K562 (cell line): ENCODE results near the gene STXBP4. TPM values are rescaled to one million over a fixed set of nuclear protein-coding genes. Genes with fewer than 3 reads are reported as not detected.

Experiments
- ATAC-seq: fragments of 200-7000 bp; cut with Tn5 transposase; 3 replicates; pipeline ENCODE4 v1.9.1; 2020; ENCODE audit warnings: moderate library complexity
- BruUV-seq: library from RNA; stranded (reverse); fragments of 400-500 nt; replicated peaks from 2 replicates; lab custom pipeline; 2021; lab: Mats Ljungman, UMichigan
- CTCF ChIA-PET: fragments of 300-600 bp; formaldehyde crosslinking; extraction: SDS; loops from one replicate; lab custom pipeline; 2021; ENCODE audit warnings: low intra/inter-chr PET ratio; lab: Yijun Ruan, JAX
- POLR2A ChIA-PET: fragments of 300-600, 350-650 bp; sonication (Branson Sonifier 250); formaldehyde crosslinking; extraction: SDS; loops from one replicate; lab custom pipeline; 2021; ENCODE audit warnings: antibody characterized with exemption, inconsistent platforms; lab: Yijun Ruan, JAX
- DNase-seq, 4 experiments: peaks; one replicate each; pipeline versions ENCODE4 v3.0.0 to v3.0.0-alpha.2; 2011 to 2018; ENCODE audit warnings: low spot score in 3 of 4, mixed read lengths in 3 of 4; ENCODE audit errors: extremely low read depth in 1 of 4
- FAIRE-seq: peaks from 2 replicates; lab custom pipeline; 2011; peaks lifted over from hg19 to GRCh38; lab: Jason Lieb, UNC
- H2AFZ ChIP-seq: 2 replicates; pipeline ENCODE4 v1.6.0; 2011; ENCODE audit warnings: low read depth, low read length, control low read depth, inconsistent platforms
- H3K27ac ChIP-seq: fragments of 200-600 bp; 3 replicates; pipeline ENCODE4 v1.8.0; 2011; ENCODE audit warnings: low read depth, mild to moderate bottlenecking, control low read depth, inconsistent platforms, low read length, moderate library complexity, mixed read lengths; ENCODE audit errors: extremely low read depth
- H3K27me3 ChIP-seq, 2 experiments: fragments of 300-600 bp in 1 of 2; 2 replicates in 1 of 2; 3 replicates in 1 of 2; pipeline versions ENCODE4 v1.6.0 to v1.8.0; 2011; ENCODE audit warnings: inconsistent platforms in 2 of 2, low read length in 2 of 2, mild to moderate bottlenecking in 1 of 2, mixed read lengths in 1 of 2, moderate library complexity in 1 of 2; ENCODE audit not compliant: control insufficient read depth in 2 of 2, insufficient read depth in 2 of 2
- H3K36me3 ChIP-seq: fragments of 300-600 bp; 3 replicates; pipeline ENCODE4 v1.8.0; 2011; ENCODE audit warnings: mild to moderate bottlenecking, low read length, inconsistent platforms; ENCODE audit not compliant: control insufficient read depth, insufficient read depth
- H3K4me1 ChIP-seq, 2 experiments: fragments of 200-600 bp in 1 of 2; replicated peaks in 1 of 2; 2 replicates in 1 of 2; 3 replicates in 1 of 2; pipeline versions ENCODE4 v1.5.1 to v1.8.0; 2011; ENCODE audit warnings: inconsistent platforms in 2 of 2, low read length in 2 of 2, mild to moderate bottlenecking in 1 of 2, mixed read lengths in 1 of 2, moderate library complexity in 1 of 2; ENCODE audit not compliant: control insufficient read depth in 2 of 2, insufficient read depth in 2 of 2
- H3K4me2 ChIP-seq: 2 replicates; pipeline ENCODE4 v1.6.1; 2011; ENCODE audit warnings: low read length, control low read depth, inconsistent platforms, mixed read lengths; ENCODE audit not compliant: insufficient read depth
- H3K4me3 ChIP-seq: fragments of 200-600 bp; sonication (generic), shearing (Covaris generic); 2 replicates; pipeline ENCODE4 v1.5.1; 2016; ENCODE audit warnings: control low read depth, inconsistent platforms
- H3K79me2 ChIP-seq: fragments of 200-600 bp; 3 replicates; pipeline ENCODE4 v1.8.0; 2011; ENCODE audit warnings: low read length, inconsistent platforms; ENCODE audit not compliant: control insufficient read depth, insufficient read depth
- H3K9ac ChIP-seq, 2 experiments: 2 replicates each; pipeline versions ENCODE4 v1.6.0 to v1.6.1; 2011; ENCODE audit warnings: low read depth in 2 of 2, low read length in 2 of 2, control low read depth in 1 of 2, inconsistent platforms in 1 of 2, mild to moderate bottlenecking in 1 of 2, mixed read lengths in 1 of 2; ENCODE audit not compliant: insufficient read depth in 1 of 2
- H3K9me1 ChIP-seq: one replicate; pipeline ENCODE4 v1.6.0; 2011; ENCODE audit warnings: inconsistent platforms, mild to moderate bottlenecking, low read length, moderate library complexity; ENCODE audit not compliant: control insufficient read depth, insufficient read depth
- H3K9me3 ChIP-seq: replicated peaks from 2 replicates; pipeline ENCODE4 v1.5.1; 2011; ENCODE audit warnings: low read depth, low read length, inconsistent platforms; ENCODE audit not compliant: control insufficient read depth, insufficient read depth
- H4K20me1 ChIP-seq: replicated peaks from 2 replicates; pipeline ENCODE4 v1.6.1; 2011; ENCODE audit warnings: low read length, inconsistent platforms, mixed read lengths; ENCODE audit not compliant: control insufficient read depth, insufficient read depth
- BCOR ChIP-seq: fragments of 450-650 bp; IDR thresholded peaks from 2 replicates; pipeline ENCODE4 v1.6.1; 2016
- ESRRA ChIP-seq: fragments of 450-650 bp; IDR thresholded peaks from 2 replicates; pipeline ENCODE4 v1.6.1; 2014; ENCODE audit warnings: low read depth, mild to moderate bottlenecking, moderate library complexity, borderline replicate concordance
- KDM1A ChIP-seq, 2 experiments: fragments of 450-650 bp; IDR thresholded peaks; 2 replicates each; pipeline ENCODE4 v1.6.1; 2016; ENCODE audit warnings: mild to moderate bottlenecking in 2 of 2
- NR2F6 ChIP-seq: fragments of 450-650 bp; formaldehyde crosslinking; IDR thresholded peaks from 2 replicates; pipeline ENCODE4 v1.4.0; 2020; ENCODE audit warnings: mild to moderate bottlenecking
- PHTF2 ChIP-seq: fragments of 250-450 bp; sonication (Bioruptor Pico); IDR thresholded peaks from 2 replicates; pipeline ENCODE4 v1.5.0; 2021; ENCODE audit warnings: mild to moderate bottlenecking
- POLR3A ChIP-seq: IDR thresholded peaks from 2 replicates; pipeline ENCODE4 v1.6.1; 2011; ENCODE audit warnings: borderline replicate concordance, mild to moderate bottlenecking, moderate library complexity; ENCODE audit not compliant: insufficient read length, insufficient read depth; ENCODE audit errors: extremely low read depth
- RBBP5 ChIP-seq: fragments of 200-600 bp; sonication (generic); IDR thresholded peaks from 2 replicates; pipeline ENCODE4 v1.6.1; 2012; ENCODE audit warnings: borderline replicate concordance, mild to moderate bottlenecking, low read length, control low read depth, inconsistent platforms; ENCODE audit not compliant: insufficient read depth, poor library complexity, severe bottlenecking
- RBM25 ChIP-seq: fragments of 200-400 bp; formaldehyde crosslinking; IDR thresholded peaks from 2 replicates; pipeline ENCODE4 v1.6.1; 2018; ENCODE audit warnings: low read length, low read depth, moderate library complexity; ENCODE audit not compliant: severe bottlenecking
- TSHZ1 ChIP-seq: fragments of 250-450 bp; sonication (Bioruptor Pico); IDR thresholded peaks from 2 replicates; pipeline ENCODE4 v1.4.0; 2020; ENCODE audit warnings: mild to moderate bottlenecking, moderate library complexity
- ZNF280B ChIP-seq: fragments of 250-450 bp; sonication (Bioruptor Pico); IDR thresholded peaks from 2 replicates; pipeline ENCODE4 v1.5.1; 2021; ENCODE audit warnings: mild to moderate bottlenecking
- in situ Hi-C: fragments of 300-500 bp; cut with MboI; formaldehyde crosslinking; loops from 4 replicates; pipeline ENCODE4 v1.15.0; 2018; ENCODE audit warnings: inconsistent platforms, mixed read lengths
- intact Hi-C: fragments of 100-400 bp; cut with micrococcal nuclease; formaldehyde crosslinking; loops from 2 replicates; pipeline ENCODE4 v1.14.2; 2022
- polyA plus RNA-seq, 8 experiments: library from polyadenylated mRNA; depleted of rRNA in 4 of 8; stranded (reverse) in 5 of 8; unstranded in 3 of 8; fragments of >200 nt; fragmentation: Nextera tagmentation in 2 of 8; fragmentation: Illumina TruSeq in 1 of 8; extraction: Ambion mirVana in 2 of 8; extraction: Trizol in 1 of 8; gene quantifications; 2 replicates each; pipeline versions ENCODE4 v1.2.1 to v1.2.3, GENCODE V29; 2011 to 2014; ENCODE audit warnings: inconsistent platforms in 1 of 8, missing spikeins in 1 of 8
- total RNA-seq, 7 experiments: library from RNA; depleted of rRNA in 6 of 7; stranded (reverse); fragments of >200 nt in 6 of 7; fragmentation: Illumina TruSeq in 2 of 7; extraction: Trizol in 2 of 7; gene quantifications; 2 replicates each; pipeline versions ENCODE4 v1.2.1 to v1.2.3, GENCODE V29; 2011 to 2021; ENCODE audit warnings: low replicate concordance in 1 of 7

Gene STXBP4
- total and polyA plus RNA-seq, 9 of the 15 experiments (the other 6 are each of a cell fraction or from before 2014, with no cell fraction given) = 11.6 to 23.2 (median 18.5) TPM

GRCh38 chr17:55054429-55054828 lies 85.9 kb downstream of the STXBP4 start:
- FAIRE-seq = no peak
- Histone ChIP-seq H3K9ac (no peak overlapping the region), H3K79me2 (no peaks in the 10 kb centered on the region), H2AFZ (no peak overlapping the region), H3K4me1 (peaks cover 0 to 3% of the 10 kb centered on the region in 2 experiments; a peak in 1 of 5 replicates), H3K36me3 (no peaks in the 10 kb centered on the region), H3K27ac (no peak overlapping the region), H3K9me1 (no peaks in the 10 kb centered on the region), H3K4me2 (no peak overlapping the region), H3K27me3 (no peaks in the 10 kb centered on the region), H4K20me1 (no peaks in the 10 kb centered on the region), H3K4me3 (no peak overlapping the region), H3K9me3 (no peaks in the 10 kb centered on the region)
- DNase-seq = no peak
- CTCF ChIA-PET = interaction anchor here (0.8 to 1.2 kb wide), 2 partner anchors 123 to 240 kb away, joined by 3 read pairs; no protein-coding TSS in a partner anchor
- no TSS peak for BruUV-seq
- no peak for ATAC-seq
- TF ChIP-seq RBM25 = peak; percentile 96
- no peak for TF ChIP-seq POLR3A
- no peak for TF ChIP-seq TSHZ1 (CRISPR knock-in tag)
- TF ChIP-seq RBBP5 = no peak
- peak; percentile 54 to 74 for TF ChIP-seq KDM1A (IDR thresholded peaks at IDR 0.05)
- TF ChIP-seq PHTF2 (CRISPR knock-in tag) = no peak
- TF ChIP-seq BCOR = peak; percentile 78; the same call in 1 of the 2 replicates
- no peak for TF ChIP-seq ZNF280B (CRISPR knock-in tag)
- TF ChIP-seq ESRRA = peak; percentile 81
- no peak for TF ChIP-seq NR2F6 (CRISPR knock-in tag)
- POLR2A ChIA-PET = no interaction called here
- in situ Hi-C loops (no loop called here), intact Hi-C loops (loop anchor here (5.0 to 10.0 kb wide), 2 partner anchors 243 to 300 kb away; no protein-coding TSS in a partner anchor)
